AG10803 (cell line): Measurements from ENCODE around the gene LIMD2.
A peak's percentile ranks its signal among the peaks of the same experiment; 100 is the strongest.

Source experiments
- DNase-seq: peaks from one replicate; pipeline ENCODE4 v3.0.0; 2010; ENCODE audit warnings: low read depth
- H3K4me3 ChIP-seq: 2 replicates; pipeline ENCODE4 v1.5.1; 2011; ENCODE audit warnings: mild to moderate bottlenecking, low read length, control low read depth
- TF ChIP-seq, protein P1 (sequence below): conservative IDR thresholded peaks from 2 replicates; pipeline ENCODE4 v1.5.1; 2011; ENCODE audit warnings: mild to moderate bottlenecking, low read length, control low read depth, inconsistent platforms

Gene LIMD2

DNA sequence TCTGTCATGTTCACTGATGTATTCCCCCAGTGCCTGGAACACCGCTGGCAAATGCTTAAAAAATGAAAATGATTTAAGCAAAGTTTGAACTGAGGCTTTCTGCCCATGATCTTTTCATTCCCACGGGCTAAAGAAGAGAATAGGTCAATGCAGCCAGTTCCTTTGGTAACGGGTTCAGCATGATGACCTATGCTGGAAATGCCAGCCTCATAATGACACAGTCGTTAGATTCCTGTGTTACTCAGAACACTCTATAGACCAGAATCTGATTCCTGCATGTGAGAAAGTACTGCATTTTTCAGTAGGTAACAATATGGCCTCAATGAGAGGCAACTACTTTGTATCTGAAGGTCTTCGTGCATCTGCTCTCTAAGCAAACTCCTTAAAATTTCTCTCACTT is 19.1 kb upstream of the LIMD2 start:
- no peak overlapping the region for H3K4me3 ChIP-seq
- TF ChIP-seq, protein P1, sequence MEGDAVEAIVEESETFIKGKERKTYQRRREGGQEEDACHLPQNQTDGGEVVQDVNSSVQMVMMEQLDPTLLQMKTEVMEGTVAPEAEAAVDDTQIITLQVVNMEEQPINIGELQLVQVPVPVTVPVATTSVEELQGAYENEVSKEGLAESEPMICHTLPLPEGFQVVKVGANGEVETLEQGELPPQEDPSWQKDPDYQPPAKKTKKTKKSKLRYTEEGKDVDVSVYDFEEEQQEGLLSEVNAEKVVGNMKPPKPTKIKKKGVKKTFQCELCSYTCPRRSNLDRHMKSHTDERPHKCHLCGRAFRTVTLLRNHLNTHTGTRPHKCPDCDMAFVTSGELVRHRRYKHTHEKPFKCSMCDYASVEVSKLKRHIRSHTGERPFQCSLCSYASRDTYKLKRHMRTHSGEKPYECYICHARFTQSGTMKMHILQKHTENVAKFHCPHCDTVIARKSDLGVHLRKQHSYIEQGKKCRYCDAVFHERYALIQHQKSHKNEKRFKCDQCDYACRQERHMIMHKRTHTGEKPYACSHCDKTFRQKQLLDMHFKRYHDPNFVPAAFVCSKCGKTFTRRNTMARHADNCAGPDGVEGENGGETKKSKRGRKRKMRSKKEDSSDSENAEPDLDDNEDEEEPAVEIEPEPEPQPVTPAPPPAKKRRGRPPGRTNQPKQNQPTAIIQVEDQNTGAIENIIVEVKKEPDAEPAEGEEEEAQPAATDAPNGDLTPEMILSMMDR, result no peak
- DNase-seq, result no peak

DNA sequence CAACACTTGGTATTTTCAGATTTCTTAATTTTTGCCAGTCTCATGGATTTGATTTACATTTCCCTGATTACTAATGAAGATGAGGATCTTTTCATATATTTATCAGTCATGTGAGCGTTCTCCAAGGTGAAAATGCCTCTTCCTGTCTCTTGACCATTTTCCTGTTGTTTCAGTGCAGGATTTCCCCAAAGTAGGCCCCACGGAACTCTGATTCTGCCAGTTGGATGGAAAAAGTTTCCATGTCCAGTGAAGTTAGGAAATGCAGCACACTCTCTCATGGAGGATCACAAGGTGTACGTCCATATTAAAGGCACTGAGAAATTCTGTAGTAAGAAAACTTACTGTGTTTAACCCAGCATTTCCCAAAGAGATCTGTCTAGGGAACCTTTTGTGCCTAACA is 16.5 kb upstream of the LIMD2 start:
- no peak for DNase-seq
- TF ChIP-seq, protein P1, result no peak
- no peak overlapping the region for H3K4me3 ChIP-seq

DNA sequence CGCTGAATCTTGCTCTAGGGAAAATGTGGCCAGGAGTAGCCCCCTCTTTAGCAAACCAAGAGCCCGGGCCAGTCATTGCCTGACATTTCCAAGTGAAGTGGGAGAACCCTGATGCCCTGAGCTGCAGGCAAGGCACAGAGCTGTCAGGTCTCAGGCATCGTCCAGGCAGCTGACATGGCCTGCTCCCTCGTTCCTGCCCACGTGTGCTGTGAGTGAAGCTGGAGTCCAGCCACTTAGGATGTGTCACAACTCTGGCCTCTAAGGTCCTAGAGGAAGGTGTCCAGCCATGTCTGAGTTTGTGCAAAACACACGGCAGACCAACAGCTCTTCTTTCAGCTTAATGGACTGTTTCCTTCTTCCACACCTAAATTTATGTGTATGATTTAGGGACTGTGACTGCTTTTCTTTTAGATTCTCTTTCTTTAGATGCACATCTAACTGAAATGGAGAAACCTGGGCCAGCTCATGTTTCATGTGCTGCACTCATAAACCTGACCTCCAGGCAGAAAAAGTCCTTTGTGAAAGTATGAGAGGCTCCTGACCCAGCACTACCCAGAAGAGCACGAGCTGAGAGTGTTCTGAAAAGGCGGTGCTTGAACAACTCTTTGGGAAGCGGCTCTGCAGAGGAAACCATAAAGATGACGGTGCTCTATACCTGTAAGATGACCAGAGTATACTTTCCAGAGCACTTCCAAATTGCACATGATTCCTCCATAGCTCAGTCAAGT is 14.8 kb upstream of the LIMD2 start:
- DNase-seq, result peak; percentile 27

DNA sequence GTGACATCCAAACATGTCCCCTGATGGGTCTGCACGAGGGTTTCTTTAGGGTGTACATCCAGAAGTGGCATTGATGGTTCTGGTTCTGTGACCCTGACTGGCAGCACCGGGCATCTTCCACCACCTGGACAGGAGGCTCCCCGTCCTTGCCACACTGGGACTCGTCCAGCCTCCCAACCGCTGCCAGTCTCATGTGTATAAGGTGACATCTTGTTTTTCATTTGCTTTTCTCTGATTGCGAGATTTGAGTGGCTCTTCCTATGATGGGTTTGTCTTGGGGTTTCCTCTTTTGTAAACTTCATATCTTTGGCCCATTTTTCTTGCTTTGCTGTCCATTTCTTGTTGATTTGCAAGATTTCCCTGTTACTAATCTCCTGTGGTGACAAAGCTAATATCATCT is 9.2 kb upstream of the LIMD2 start:
- H3K4me3 ChIP-seq, result no peak overlapping the region
- TF ChIP-seq, protein P1, result no peak
- no peak for DNase-seq

More for the DNA sequence above, 14.8 kb upstream of the LIMD2 start:
- TF ChIP-seq, protein P1, result no peak
- no peak overlapping the region for H3K4me3 ChIP-seq

DNA sequence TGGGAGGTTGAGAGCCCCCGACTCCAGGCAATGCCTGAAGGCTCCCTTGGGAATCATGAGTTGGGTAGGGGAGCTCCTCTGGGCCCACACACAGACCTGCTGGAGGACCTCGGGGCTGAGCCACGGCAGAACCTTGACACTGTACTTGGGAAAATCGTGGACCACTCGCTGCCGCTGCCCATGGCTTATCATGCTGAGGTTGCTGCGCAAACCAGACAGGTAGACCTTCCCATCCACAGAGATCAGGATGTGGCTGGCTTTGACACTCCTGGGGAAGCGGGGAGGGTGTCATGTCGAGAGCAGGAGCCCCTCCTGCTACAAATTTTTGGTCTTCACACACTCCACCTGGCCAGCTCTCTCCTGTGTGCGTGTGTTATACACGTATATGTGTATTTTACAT is 7.2 kb upstream of the LIMD2 start:
- DNase-seq, result no peak
- no peak overlapping the region for H3K4me3 ChIP-seq
- TF ChIP-seq, protein P1, result no peak

DNA sequence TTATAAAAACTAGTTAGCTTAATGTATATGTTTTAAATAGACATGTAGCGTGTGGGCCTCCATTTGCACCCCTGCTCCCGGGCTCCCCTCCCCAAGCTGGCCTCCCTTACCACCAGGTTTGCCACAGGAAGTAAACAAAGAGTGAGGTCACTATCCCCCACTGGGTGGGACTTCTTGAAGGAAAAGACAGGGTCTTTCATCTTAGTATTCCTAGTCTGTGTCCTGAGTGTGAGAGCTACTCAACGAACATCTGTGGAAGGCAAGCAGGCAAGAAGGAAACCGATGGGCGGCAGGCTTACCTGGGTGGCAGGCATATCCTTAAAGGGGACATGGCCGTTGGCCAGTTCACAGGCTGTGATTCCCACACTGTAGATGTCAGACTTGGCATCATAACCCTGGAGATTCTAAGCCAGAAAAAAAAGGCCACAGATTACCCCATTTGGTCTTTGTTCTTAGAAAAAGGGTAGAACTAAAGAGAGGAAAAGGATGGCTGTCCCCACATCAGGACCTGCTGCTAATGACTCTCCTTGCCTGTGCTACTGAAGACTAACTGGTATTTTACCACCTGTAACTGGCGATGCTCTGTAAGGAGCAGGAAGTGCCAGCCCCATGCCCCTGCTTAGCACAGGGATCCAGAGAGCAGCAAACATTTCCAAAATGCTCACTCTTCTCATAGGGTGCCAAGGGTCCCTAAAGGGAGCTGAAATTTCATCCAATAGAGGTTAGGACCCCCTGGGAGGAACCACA is 6.6 kb upstream of the LIMD2 start:
- DNase-seq, result no peak
- no peak overlapping the region for H3K4me3 ChIP-seq
- TF ChIP-seq, protein P1, result no peak

DNA sequence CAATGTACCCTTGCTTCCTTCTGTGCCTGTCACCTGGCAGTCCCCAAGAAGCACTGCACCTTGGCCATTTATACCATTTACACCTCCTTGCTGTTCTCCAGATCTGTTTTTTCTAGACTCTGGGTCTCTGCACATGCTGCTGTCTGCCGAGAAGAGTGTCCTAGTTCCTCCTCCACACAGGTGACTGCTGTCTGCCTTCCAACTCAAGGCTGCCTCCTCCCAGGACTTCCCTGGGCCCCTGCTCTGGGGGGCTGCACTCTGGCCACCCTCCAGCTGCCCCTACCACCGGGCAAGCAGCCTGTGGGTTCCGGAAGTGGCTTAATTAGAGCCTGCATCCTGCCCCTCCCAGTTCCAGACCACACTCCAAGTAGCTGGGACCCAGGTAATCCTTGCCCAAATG is 5.7 kb upstream of the LIMD2 start:
- H3K4me3 ChIP-seq, result no peak overlapping the region
- TF ChIP-seq, protein P1, result no peak
- DNase-seq, result no peak
